ENCODE data around the gene RAB2B.

The RAB2B gene

DNA sequence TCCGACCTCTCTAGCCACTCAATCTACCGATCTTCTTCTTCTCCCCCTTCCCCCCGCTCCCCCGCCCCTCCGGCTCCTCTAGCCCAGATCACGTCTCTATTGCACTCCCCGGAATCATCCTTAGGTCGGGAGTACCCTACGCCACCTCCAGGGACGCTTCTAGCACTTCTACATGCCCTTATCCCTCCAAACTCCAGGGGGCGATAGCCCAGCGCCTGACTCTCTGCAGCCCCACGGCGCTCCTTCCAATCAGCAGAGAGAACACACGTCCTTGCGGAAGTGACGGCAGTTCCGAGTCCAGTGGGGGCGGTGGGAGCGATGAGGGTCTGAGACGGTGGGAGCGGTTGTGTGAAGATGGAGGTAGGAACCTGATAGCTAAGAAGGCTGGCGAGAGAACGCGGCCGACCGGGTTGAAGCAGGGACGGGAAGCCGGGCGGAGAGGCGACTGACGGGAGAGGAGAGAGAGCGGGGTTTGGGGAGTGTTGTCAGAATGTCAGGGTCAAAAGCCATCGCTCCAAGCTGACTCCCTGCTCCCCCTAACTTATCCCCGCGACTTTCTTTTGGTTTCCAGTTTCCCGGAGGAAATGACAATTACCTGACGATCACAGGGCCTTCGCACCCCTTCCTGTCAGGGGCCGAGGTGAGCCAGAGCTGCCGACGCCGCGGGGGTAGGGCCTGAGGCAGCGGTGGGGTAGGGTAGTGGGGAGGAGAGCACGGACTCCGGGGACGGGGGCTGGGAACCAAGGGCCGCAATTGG is at the start of gene RAB2B, which contains the start of gene TOX4:
Gene RAB2B (minus strand): TSS at position 35 of the 757 bp plus-strand sequence. CDS start 87 bp downstream, outside the sequence.
Gene TOX4 (plus strand): TSS at position 271 of the 757 bp plus-strand sequence. CDS start 84 bp downstream, at position 355.
- no peak for TF ChIP-seq EZH2phosphoT487 (IDR thresholded peaks at IDR 0.05; ENCODE audit: low read length)
- TF ChIP-seq EZH2 (optimal IDR thresholded peaks at IDR 0.05; ENCODE audit: low read depth, low read length), result no peak
- TF ChIP-seq, protein P1, sequence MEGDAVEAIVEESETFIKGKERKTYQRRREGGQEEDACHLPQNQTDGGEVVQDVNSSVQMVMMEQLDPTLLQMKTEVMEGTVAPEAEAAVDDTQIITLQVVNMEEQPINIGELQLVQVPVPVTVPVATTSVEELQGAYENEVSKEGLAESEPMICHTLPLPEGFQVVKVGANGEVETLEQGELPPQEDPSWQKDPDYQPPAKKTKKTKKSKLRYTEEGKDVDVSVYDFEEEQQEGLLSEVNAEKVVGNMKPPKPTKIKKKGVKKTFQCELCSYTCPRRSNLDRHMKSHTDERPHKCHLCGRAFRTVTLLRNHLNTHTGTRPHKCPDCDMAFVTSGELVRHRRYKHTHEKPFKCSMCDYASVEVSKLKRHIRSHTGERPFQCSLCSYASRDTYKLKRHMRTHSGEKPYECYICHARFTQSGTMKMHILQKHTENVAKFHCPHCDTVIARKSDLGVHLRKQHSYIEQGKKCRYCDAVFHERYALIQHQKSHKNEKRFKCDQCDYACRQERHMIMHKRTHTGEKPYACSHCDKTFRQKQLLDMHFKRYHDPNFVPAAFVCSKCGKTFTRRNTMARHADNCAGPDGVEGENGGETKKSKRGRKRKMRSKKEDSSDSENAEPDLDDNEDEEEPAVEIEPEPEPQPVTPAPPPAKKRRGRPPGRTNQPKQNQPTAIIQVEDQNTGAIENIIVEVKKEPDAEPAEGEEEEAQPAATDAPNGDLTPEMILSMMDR (IDR thresholded peaks at IDR 0.05; ENCODE audit: low read length), result peak; percentile 73
- Histone ChIP-seq H3K9me2 (replicated peaks; ENCODE audit: insufficient read depth, low read length) (no peaks in the 10 kb centered on the region), H3K9ac (ENCODE audit: low read length) (peak within 1 kb of the TSS; percentile 69), H3F3A (ENCODE audit: insufficient read depth, low read length) (no peaks in the 10 kb centered on the region), H3K27me3 (replicated peaks; ENCODE audit: insufficient read depth, low read length) (no peaks in the 10 kb centered on the region), H3K79me2 (ENCODE audit: low read length) (peaks cover 22% of the 10 kb centered on the region), H4K20me1 (ENCODE audit: insufficient read depth, low read length) (no peaks in the 10 kb centered on the region), H3K9me3 (replicated peaks; ENCODE audit: insufficient read depth, low read length) (no peaks in the 10 kb centered on the region), H3K4me3 (ENCODE audit: low read length) (peak within 1 kb of the TSS; percentile 91), H3K4me2 (ENCODE audit: low read depth, low read length) (peak within 1 kb of the TSS; percentile 69), H2AFZ (ENCODE audit: low read length) (peak within 1 kb of the TSS; percentile 81), H3K27ac (ENCODE audit: low read length) (peak within 1 kb of the TSS; percentile 41; the same call in 1 of the 2 replicates), H3K4me1 (ENCODE audit: low read length) (no peaks in the 10 kb centered on the region), H3K36me3 (replicated peaks; ENCODE audit: insufficient read depth, low read length) (no peaks in the 10 kb centered on the region)
- DNase-seq, result peak; percentile 91

DNA sequence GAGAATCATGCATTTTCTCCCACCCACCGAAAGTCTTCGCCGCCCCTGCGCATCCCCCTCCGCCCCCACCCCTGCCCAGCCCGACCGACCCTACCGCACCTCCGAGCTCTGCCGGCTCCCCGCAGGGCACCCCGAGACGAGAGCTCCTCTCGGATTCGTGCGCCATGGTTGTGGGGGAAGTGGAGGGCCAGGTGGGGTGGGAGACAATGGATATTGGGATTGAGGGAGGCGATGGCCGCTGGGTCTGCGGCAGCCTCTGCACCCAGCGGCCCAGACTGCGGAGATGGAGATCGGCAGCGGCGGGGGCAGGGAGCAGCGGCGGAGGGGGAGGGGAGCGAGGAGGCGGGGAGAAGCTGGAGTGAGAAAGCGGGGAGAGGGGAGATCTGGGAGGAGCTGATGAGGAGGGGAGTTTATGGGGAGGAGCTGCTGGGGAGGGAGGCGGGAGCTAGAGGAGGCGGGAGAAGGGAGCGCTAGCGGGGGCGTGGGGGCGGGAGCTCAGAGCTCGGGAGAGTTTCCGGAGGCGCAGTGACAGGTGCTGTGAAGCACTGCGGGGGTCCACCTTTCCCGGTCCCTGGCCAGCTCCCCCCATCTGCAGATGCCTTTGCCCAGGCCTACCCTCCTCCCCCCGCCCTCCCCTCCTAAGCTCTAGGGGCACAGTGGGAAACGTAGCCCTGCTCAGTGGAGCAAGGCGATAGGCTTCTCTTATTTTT is 49.4 kb upstream of the RAB2B start, which contains the start of gene SALL2:
Gene SALL2 (minus strand): TSS at position 385 of the 710 bp plus-strand sequence. CDS start 219 bp downstream, at position 166.
- no peaks in the 10 kb centered on the region for H3K9me3 ChIP-seq (replicated peaks; ENCODE audit: insufficient read depth, low read length)
- no peaks in the 10 kb centered on the region for H3K9me2 ChIP-seq (replicated peaks; ENCODE audit: insufficient read depth, low read length)
- H2AFZ ChIP-seq (ENCODE audit: low read length), result peak within 1 kb of the TSS; percentile 31; the same call in 1 of the 2 replicates
- no peaks in the 10 kb centered on the region for H3K79me2 ChIP-seq (ENCODE audit: low read length)
- peak within 1 kb of the TSS; percentile 54 for H3K4me2 ChIP-seq (ENCODE audit: low read depth, low read length)
- no peaks in the 10 kb centered on the region for H4K20me1 ChIP-seq (ENCODE audit: insufficient read depth, low read length)
- H3K36me3 ChIP-seq (replicated peaks; ENCODE audit: insufficient read depth, low read length), result no peaks in the 10 kb centered on the region
- peak within 1 kb of the TSS; percentile 45; the same call in 1 of the 2 replicates for H3K4me3 ChIP-seq (ENCODE audit: low read length)
- TF ChIP-seq, protein P1 (IDR thresholded peaks at IDR 0.05; ENCODE audit: low read length), result no peak
- TF ChIP-seq EZH2 (optimal IDR thresholded peaks at IDR 0.05; ENCODE audit: low read depth, low read length) (no peak), EZH2phosphoT487 (IDR thresholded peaks at IDR 0.05; ENCODE audit: low read length) (no peak)
- no peaks in the 10 kb centered on the region for H3K4me1 ChIP-seq (ENCODE audit: low read length)
- no peak within 1 kb of the TSS for H3K27ac ChIP-seq (ENCODE audit: low read length)
- DNase-seq, result no peak
- H3K27me3 ChIP-seq (replicated peaks; ENCODE audit: insufficient read depth, low read length), result no peaks in the 10 kb centered on the region
- no peak within 1 kb of the TSS for H3K9ac ChIP-seq (ENCODE audit: low read length)
- H3F3A ChIP-seq (ENCODE audit: insufficient read depth, low read length), result no peaks in the 10 kb centered on the region

DNA sequence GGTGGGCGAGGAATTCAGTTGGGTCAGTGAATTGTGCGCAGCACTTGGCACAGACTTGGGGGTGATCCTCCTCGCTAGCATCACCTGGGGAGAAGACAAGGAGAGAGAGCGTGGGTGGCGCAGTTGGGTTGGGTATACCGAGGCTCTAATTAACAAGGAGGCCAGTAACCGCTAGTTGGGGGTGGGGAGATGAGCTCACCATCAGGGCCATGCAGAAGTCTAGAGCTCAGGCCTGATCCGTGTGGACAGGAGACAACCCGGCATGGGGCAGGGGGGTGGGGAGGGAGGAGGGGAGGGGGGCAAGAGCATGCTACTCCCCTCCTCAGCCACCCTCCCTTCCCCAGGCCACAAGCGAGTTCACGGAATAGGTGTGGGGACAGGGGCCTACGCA is 48.8 kb upstream of the RAB2B start:
- DNase-seq, result no peak
- Histone ChIP-seq H3K27ac (ENCODE audit: low read length) (no peak overlapping the region), H3K4me3 (ENCODE audit: low read length) (no peak overlapping the region), H3K9ac (ENCODE audit: low read length) (no peak overlapping the region), H3K4me2 (ENCODE audit: low read depth, low read length) (no peak overlapping the region), H4K20me1 (ENCODE audit: insufficient read depth, low read length) (no peaks in the 10 kb centered on the region), H3K36me3 (replicated peaks; ENCODE audit: insufficient read depth, low read length) (no peaks in the 10 kb centered on the region), H3K27me3 (replicated peaks; ENCODE audit: insufficient read depth, low read length) (no peaks in the 10 kb centered on the region), H3F3A (ENCODE audit: insufficient read depth, low read length) (no peaks in the 10 kb centered on the region), H3K79me2 (ENCODE audit: low read length) (no peaks in the 10 kb centered on the region), H3K9me3 (replicated peaks; ENCODE audit: insufficient read depth, low read length) (no peaks in the 10 kb centered on the region), H3K4me1 (ENCODE audit: low read length) (no peaks in the 10 kb centered on the region), H3K9me2 (replicated peaks; ENCODE audit: insufficient read depth, low read length) (no peaks in the 10 kb centered on the region), H2AFZ (ENCODE audit: low read length) (no peak overlapping the region)
- TF ChIP-seq EZH2phosphoT487 (IDR thresholded peaks at IDR 0.05; ENCODE audit: low read length) (no peak), EZH2 (optimal IDR thresholded peaks at IDR 0.05; ENCODE audit: low read depth, low read length) (no peak)
- TF ChIP-seq, protein P1 (IDR thresholded peaks at IDR 0.05; ENCODE audit: low read length), result no peak

Measured in MM.1S (cell line).